ENCODE results near the gene TPSD1. TPM values are rescaled to one million over a fixed set of nuclear protein-coding genes. Genes with fewer than 3 reads are reported as not detected.
"Not testable (repeated sequence)": the region's sequence is repeated elsewhere in the genome, so short reads cannot be mapped to it uniquely, and the experiment has no call there.

TPSD1 gene
- total RNA-seq, 1 donor from 2014 or later = 0.51 TPM

- DNase-seq (no peak), ATAC-seq (ENCODE audit: poor library complexity) (no peak)
- intact Hi-C loops (cut with DNase I) = no loop called here
Measured at GRCh38 chr16:1218930-1219611, 36.8 kb upstream of the TPSD1 start.

GRCh38 chr16:1220098-1220728 is 35.7 kb upstream of the TPSD1 start:
- DNase-seq (no peak), ATAC-seq (ENCODE audit: poor library complexity) (no peak)
- intact Hi-C loops (cut with DNase I) = no loop called here

GRCh38 chr16:1220841-1221627 is 34.8 kb upstream of the TPSD1 start:
- ATAC-seq (ENCODE audit: poor library complexity) (peak; percentile 18), DNase-seq (no peak)
- intact Hi-C loops (cut with DNase I) = no loop called here

GRCh38 chr16:1221628-1222552 is 34.0 kb upstream of the TPSD1 start:
- intact Hi-C loops (cut with DNase I) = no loop called here

GRCh38 chr16:1222553-1223354 is 33.1 kb upstream of the TPSD1 start:
- intact Hi-C loops (cut with DNase I) = no loop called here
- DNase-seq = no peak
- no peak for ATAC-seq (ENCODE audit: poor library complexity)

More at GRCh38 chr16:1221628-1222552, 34.0 kb upstream of the TPSD1 start:
- DNase-seq (no peak), ATAC-seq (ENCODE audit: poor library complexity) (no peak)

- intact Hi-C loops (cut with DNase I) = no loop called here
- DNase-seq = no peak
Measured at GRCh38 chr16:1223355-1224214, 32.3 kb upstream of the TPSD1 start.

GRCh38 chr16:1224558-1224957 is 31.3 kb upstream of the TPSD1 start:
- no peak for ATAC-seq (ENCODE audit: poor library complexity)
- intact Hi-C loops (cut with DNase I) = no loop called here
- no peak for DNase-seq

More at GRCh38 chr16:1223355-1224214, 32.3 kb upstream of the TPSD1 start:
- no peak for ATAC-seq (ENCODE audit: poor library complexity)

GRCh38 chr16:1225051-1225451 is 30.8 kb upstream of the TPSD1 start, which contains the start of gene TPSG1:
Gene TPSG1 (minus strand): TSS chr16:1225268. CDS start chr16:1225252, 16 bp downstream.
- no peak for ATAC-seq (ENCODE audit: poor library complexity)
- no peak for DNase-seq
- intact Hi-C loops (cut with DNase I) = no loop called here

GRCh38 chr16:1225728-1226311 is 30.0 kb upstream of the TPSD1 start:
- DNase-seq; intact Hi-C loops (cut with DNase I): not testable (repeated sequence)
- ATAC-seq (ENCODE audit: poor library complexity) = peak; percentile 4

GRCh38 chr16:1226692-1227091 is 29.2 kb upstream of the TPSD1 start:
- ATAC-seq (ENCODE audit: poor library complexity); intact Hi-C loops (cut with DNase I); DNase-seq: not testable (repeated sequence)

GRCh38 chr16:1228227-1228626 is 27.6 kb upstream of the TPSD1 start:
- intact Hi-C loops (cut with DNase I); DNase-seq; ATAC-seq (ENCODE audit: poor library complexity): not testable (repeated sequence)

- ATAC-seq (ENCODE audit: poor library complexity); intact Hi-C loops (cut with DNase I); DNase-seq: not testable (repeated sequence)
Measured at GRCh38 chr16:1229476-1229875, 26.4 kb upstream of the TPSD1 start.

GRCh38 chr16:1230084-1230470 is 25.8 kb upstream of the TPSD1 start, which contains the start of gene TPSB2:
Gene TPSB2 (minus strand): TSS chr16:1230184. CDS start chr16:1229951, 233 bp downstream.
- not testable (repeated sequence) for DNase-seq
- ATAC-seq (ENCODE audit: poor library complexity) = peak; percentile 14
- intact Hi-C loops (cut with DNase I) = loop anchor here (10.0 kb wide), 1 partner anchor 325 kb away; no protein-coding TSS in a partner anchor

- intact Hi-C loops (cut with DNase I) = loop anchor here (10.0 kb wide), 1 partner anchor 324 kb away; no protein-coding TSS in a partner anchor
- ATAC-seq (ENCODE audit: poor library complexity); DNase-seq: not testable (repeated sequence)
Measured at GRCh38 chr16:1230471-1231212, 25.2 kb upstream of the TPSD1 start.

- intact Hi-C loops (cut with DNase I) = loop anchor here (10.0 kb wide), 1 partner anchor 324 kb away; no protein-coding TSS in a partner anchor
- not testable (repeated sequence) for ATAC-seq (ENCODE audit: poor library complexity); DNase-seq
Measured at GRCh38 chr16:1231301-1231700, 24.6 kb upstream of the TPSD1 start.

All from Right ventricle myocardium superior (tissue), 1 donor.